ENCODE data around the gene FARSB.
A peak's percentile ranks its signal among the peaks of the same experiment; 100 is the strongest.
"Not testable (repeated sequence)": the region's sequence is repeated elsewhere in the genome, so short reads cannot be mapped to it uniquely, and the experiment has no call there.

Gene FARSB
- 31.0 to 116 (median 31.4) reads per million in 3 experiments for total RNA-seq

- DNase-seq = peak; percentile 96
Observed at GRCh38 chr2:222655787-222656525, at the start of gene FARSB. Gene FARSB, minus strand, starts transcription at chr2:222656092. Its CDS starts 19 bp downstream, at chr2:222656073.

DNA sequence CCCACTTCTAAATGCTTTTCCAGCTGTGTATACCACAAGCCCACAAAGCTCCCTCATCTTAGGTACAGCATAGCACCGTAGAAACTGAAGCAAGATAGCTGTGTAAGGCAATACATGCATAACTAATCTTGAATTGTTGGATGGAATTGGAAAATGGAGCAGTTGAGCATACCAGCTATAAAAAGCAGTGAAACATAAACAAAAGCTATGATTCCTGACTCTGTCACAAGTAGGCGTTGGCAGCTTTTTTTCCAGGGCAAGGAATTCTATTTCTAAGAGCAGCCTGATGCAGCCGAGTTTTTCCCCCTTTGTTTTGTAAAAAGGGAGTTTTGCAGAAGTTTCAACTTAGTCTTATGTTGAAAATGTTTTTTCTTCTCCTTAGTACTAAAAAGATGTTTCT, 48.0 kb upstream of the FARSB start:
- DNase-seq = no peak

DNA sequence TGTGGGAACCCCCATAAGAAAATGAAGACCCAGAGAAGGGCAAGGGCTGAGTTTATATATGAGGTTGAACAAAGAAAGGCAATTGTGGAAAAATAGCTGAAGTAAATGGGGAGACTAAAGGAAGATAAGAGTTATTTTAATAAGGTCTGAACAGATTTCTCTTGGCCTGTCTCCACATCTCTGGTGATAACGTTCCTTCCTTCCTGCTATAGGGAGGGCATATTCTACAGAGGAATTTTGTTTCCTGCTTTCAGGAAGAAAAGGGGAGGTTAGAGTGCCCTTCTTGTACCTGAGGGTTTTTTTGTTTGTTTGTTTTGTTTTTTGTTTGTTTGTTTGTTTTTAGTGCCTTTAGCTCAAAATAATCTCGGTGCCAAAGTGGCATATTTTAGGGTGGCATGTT, 47.2 kb upstream of the FARSB start:
- no peak for DNase-seq

DNA sequence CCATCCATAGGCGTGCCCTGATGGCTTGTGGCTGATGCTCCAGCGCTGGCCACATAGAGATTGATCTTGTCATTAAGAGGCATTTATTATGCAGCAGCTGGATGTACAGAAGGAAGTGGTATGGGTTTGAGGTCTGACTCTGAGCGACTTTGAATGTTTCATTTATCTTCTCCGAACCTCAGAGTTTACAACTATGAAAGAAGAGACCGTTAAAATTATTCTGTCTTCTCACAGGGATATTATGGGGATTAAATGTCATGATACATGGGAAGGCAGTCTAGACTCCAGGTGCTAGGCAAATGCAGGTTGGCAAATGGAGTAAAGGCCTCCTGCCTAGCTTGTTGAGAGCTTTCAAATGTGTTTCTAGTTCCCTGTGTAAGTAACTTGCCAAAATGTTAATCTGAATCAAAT, 45.8 kb upstream of the FARSB start:
- DNase-seq = no peak

DNA sequence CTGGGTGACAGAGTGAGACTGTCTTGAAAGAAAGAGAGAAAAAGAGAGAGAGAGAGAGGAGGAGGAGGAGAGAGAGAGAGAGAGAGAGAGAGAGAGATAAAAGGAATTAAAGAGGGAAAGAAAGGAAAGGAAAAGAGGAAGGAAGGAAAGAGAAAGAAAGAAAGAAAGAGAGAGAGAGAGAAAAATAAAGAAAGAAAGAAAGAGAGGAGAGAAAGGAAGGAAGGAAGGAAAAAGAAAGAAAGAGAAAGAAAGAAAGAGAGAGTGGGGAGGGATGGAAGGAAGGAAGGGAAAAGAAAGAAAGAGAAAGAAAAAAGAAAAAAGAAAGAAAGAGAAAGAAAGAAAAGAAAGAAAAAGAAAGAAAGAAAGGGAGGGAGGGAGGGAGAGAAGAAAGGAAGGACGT, 45.3 kb upstream of the FARSB start:
- no peak for DNase-seq

- DNase-seq = no peak
Observed at GRCh38 chr2:222698276-222698675, 42.4 kb upstream of the FARSB start.

GRCh38 chr2:222693837-222694236, 37.9 kb upstream of the FARSB start:
- no peak for DNase-seq

DNA sequence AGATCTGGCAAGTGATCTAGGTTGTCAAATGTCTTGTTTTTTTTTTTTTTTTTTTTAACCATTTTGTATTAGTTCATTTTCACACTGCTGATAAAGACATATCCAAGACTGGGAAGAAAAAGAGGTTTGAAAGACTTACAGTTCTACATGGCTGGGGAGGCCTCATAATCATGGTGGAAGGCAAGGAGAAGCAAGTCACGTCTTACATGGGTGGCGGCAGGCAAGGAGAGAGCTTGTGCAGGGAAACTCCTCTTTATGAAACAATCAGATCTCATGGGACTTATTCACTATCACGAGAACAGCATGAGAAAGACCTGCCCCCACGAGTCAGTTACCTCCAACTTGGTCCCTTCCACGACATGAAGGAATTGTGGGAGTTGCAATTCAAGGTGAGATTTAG, 37.5 kb upstream of the FARSB start:
- not testable (repeated sequence) for DNase-seq

DNA sequence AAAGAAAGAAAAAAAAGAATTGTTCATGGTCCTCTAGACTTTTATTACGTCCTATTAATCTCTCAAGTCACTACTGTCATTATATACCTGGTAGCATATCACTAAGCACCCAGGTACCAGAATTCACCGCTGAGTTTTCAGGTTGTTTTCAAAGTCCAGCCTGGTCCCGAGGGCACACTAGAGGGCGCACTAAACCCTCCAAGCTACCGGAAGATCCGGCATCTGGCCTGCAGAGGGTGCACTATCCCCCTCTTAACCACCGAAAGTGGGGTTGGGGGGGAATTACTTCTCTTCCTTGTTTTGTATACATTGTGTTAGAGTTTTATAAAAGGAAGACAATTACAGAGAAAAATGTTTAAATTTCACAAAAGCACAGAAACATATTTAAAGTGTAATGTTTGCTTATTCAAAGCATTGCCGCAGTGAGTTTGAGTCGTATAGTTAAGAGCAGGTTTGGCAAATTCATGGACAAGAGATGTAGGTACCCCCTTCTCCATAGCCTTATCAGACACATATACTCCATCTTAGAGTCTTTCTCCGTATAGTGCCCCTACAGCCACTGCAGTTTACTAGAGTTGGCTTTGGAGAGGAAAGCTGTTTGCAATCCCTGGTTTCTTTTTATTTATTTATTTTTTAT, 34.8 kb upstream of the FARSB start:
- peak; percentile 59 for DNase-seq

- no peak for DNase-seq
Observed at GRCh38 chr2:222689322-222689721, 33.4 kb upstream of the FARSB start.

GRCh38 chr2:222688917-222689316, 33.0 kb upstream of the FARSB start:
- DNase-seq = no peak

GRCh38 chr2:222686086-222686750, 30.3 kb upstream of the FARSB start:
- no peak for DNase-seq

DNA sequence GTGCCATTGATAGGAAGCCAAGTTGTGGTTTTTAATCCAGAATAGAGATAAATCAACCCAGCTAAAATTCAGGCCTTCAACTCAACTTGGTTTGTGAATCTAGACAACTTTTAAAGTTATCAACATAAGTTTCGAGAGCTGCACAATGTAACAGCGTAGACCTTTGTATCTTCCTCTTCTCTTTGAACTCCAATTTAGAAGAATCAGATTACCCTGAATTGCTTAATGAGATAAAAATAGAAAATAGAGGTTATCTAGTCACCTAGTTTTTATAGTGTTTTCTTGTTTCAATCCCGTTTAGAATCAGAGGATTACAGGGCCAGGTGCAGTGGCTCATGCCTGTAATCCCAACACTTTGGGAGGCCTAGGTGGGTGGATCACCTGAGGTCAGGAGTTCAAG, 27.9 kb upstream of the FARSB start:
- no peak for DNase-seq

- DNase-seq = no peak
Observed at GRCh38 chr2:222677981-222678380, 22.1 kb upstream of the FARSB start.

DNA sequence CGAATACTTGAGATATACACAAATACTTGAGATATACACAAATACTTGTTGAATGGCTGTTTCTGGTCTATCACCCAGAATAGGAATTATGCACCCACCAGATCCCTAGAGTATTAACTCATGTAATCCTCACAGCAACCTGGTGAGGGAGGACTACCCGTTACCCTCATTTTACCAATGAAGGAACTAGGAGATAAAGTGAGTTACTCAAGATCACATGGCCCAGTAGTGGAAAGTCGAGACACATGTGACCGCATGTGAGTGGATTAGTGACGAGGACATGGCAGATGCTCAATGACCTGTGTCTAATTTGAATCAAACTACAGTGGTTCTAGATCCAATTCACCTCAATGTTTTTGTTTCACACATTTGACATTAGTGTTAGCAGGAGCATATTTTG, 18.0 kb upstream of the FARSB start:
- no peak for DNase-seq

- DNase-seq = no peak
Observed at GRCh38 chr2:222673273-222673672, 17.4 kb upstream of the FARSB start.

DNA sequence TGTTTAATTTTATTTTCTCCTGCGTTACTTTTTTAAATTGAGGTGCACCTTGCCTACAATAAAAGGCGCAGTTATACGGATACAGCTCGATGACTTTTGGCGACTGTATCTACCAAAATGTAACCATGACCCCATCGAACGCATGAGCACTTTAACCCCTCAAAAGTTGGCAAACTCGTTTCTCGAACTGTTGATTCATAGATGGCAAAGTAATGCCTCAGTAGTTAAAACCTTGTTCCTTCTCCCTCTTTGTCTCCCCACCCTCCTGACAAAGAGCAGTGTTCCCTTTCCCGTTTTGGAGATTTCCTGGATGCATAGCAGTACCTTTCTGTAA, 16.1 kb upstream of the FARSB start:
- DNase-seq = no peak

GRCh38 chr2:222671259-222672067, 15.6 kb upstream of the FARSB start, which contains the start of gene MOGAT1:
Gene MOGAT1, plus strand, starts transcription at chr2:222671658. Its CDS starts 128 bp downstream, at chr2:222671786.
- no peak for DNase-seq

- DNase-seq = no peak
Observed at GRCh38 chr2:222670191-222671038, 14.5 kb upstream of the FARSB start.

DNA sequence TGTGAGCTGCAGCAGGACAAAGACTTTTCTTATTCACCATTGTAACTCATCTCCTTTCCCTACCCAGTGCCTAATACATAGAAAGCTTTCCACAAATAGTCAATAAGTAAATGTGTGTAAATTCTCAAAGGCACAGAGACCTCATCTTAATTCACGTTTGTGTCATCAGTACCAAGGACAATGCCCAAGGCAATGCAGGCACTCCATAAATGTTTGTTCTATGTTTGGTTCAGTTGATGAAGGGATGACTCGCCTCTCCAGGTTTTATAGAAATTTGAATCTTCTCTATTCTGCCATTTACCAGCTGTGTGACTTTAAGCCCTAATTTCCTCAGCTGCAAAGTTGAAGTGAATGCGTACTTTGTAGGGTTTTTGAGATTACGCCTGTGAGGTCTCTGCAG, 13.5 kb upstream of the FARSB start:
- DNase-seq = no peak

GRCh38 chr2:222668494-222669154, 12.7 kb upstream of the FARSB start:
- no peak for DNase-seq

DNA sequence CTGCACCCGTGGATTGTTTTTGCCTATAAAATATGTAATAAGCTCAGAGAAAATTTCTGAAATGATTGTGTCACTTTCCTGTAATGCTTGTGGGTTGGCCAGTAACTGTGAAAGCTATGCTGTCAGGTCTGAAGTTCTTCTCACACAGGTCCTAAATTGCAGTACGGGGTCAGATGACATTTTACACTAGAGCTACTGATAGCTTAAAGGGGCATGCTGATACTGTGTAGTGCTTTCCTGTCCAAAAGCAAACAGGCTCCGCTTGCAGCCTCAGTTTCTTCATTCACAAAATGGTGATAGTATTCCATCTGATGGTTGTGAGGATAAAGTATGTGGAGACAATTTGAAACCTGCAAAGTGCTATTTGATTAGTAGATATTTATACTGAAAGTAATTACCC, 7.6 kb upstream of the FARSB start:
- DNase-seq = no peak
